ENCODE results near the gene CADM4. TPM values are rescaled to one million over a fixed set of nuclear protein-coding genes. Genes with fewer than 3 reads are reported as not detected.

Gene CADM4
- total RNA-seq, 1 donor from 2014 or later, result 71.6 TPM

DNA sequence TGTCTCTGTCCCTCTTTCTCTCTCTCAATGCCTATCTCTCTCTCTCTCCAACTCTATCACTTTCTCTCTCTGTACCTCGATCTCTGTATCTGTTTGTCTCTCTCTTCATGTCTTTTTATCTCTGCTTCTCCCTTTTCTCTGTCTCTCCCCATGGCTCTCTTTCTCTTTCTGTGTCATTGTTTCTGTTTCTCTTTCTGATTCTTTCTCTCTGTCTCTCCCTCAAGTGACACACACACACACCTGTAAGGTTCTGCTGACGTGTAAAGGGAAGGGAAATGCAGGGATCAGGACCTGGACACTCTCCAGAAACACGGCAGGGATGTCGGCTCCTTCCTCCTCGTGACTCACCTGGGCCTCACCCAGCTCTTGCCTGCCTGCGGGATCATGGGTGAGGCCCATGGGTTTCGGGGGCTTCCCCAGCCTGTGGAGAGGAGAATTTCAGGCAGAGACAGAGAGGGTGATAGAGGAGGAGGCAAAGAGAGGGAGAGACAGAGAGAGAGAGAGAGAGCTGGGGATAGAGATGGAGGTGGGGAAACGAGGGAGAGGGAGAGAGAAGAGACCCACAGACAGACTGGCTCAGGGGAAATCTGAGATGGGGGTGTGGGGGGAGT lies 35.7 kb upstream of the CADM4 start:
- Mint-ChIP-seq H3K4me3 (ENCODE audit: low read depth) (no peak overlapping the region), H3K27me3 (peaks cover 29% of the 10 kb centered on the region), H3K9me3 (ENCODE audit: low read depth) (no peaks in the 10 kb centered on the region), H3K27ac (no peak overlapping the region), H3K4me1 (ENCODE audit: low read depth) (peaks cover 9% of the 10 kb centered on the region), H3K36me3 (ENCODE audit: insufficient read depth) (no peaks in the 10 kb centered on the region)
- no peak for DNase-seq (ENCODE audit: low spot score, unreplicated experiment)
- TF ChIP-seq, protein P1, sequence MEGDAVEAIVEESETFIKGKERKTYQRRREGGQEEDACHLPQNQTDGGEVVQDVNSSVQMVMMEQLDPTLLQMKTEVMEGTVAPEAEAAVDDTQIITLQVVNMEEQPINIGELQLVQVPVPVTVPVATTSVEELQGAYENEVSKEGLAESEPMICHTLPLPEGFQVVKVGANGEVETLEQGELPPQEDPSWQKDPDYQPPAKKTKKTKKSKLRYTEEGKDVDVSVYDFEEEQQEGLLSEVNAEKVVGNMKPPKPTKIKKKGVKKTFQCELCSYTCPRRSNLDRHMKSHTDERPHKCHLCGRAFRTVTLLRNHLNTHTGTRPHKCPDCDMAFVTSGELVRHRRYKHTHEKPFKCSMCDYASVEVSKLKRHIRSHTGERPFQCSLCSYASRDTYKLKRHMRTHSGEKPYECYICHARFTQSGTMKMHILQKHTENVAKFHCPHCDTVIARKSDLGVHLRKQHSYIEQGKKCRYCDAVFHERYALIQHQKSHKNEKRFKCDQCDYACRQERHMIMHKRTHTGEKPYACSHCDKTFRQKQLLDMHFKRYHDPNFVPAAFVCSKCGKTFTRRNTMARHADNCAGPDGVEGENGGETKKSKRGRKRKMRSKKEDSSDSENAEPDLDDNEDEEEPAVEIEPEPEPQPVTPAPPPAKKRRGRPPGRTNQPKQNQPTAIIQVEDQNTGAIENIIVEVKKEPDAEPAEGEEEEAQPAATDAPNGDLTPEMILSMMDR (IDR thresholded peaks at IDR 0.05; ENCODE audit: unreplicated experiment), result no peak

DNA sequence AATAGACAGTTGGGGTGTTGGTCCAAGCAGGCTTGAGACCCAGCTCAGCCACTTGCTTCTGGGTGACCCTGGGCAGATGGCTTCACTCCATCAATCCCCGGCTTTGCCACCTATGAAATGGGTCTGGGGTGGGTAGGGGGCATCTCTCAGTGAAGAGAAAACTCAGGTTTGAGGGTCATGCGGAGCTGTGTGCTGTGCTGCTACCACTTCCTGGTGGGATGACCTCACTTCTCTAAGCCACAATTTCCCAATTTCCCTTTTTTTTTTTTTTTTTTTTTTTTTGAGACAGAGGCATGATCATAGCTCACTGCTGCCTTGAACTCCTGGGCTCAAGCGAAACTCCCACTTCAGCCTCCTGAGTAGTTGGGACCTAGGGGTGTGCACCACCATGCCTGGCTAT lies 34.9 kb upstream of the CADM4 start:
- Mint-ChIP-seq H3K4me1 (ENCODE audit: low read depth) (peaks cover 11% of the 10 kb centered on the region), H3K27me3 (peaks cover 37% of the 10 kb centered on the region), H3K4me3 (ENCODE audit: low read depth) (no peak overlapping the region), H3K27ac (no peak overlapping the region), H3K9me3 (ENCODE audit: low read depth) (no peaks in the 10 kb centered on the region), H3K36me3 (ENCODE audit: insufficient read depth) (no peaks in the 10 kb centered on the region)
- no peak for DNase-seq (ENCODE audit: low spot score, unreplicated experiment)
- TF ChIP-seq, protein P1 (IDR thresholded peaks at IDR 0.05; ENCODE audit: unreplicated experiment), result no peak

DNA sequence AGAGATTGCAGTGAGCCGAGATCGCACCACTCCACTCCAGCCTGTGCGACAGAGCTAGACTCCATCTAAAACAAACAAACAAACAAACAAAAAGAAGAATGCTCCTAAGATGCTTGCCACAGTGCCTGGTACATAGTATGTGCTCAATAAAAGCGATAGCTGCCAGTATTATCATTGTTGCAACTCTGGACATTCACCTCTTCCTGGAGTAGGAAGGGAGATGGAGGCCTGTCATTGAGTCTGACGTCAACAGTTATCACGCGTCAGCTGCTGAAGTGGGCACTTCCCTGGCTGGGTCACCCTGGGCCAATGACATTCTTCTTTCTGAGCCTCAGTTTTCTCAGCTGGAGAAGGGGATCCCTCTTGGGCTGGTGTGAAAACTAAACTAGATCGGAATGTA lies 34.5 kb upstream of the CADM4 start:
- Mint-ChIP-seq H3K36me3 (ENCODE audit: insufficient read depth) (no peaks in the 10 kb centered on the region), H3K27ac (no peak overlapping the region), H3K4me1 (ENCODE audit: low read depth) (peaks cover 11% of the 10 kb centered on the region), H3K27me3 (peaks cover 41% of the 10 kb centered on the region), H3K4me3 (ENCODE audit: low read depth) (no peak overlapping the region), H3K9me3 (ENCODE audit: low read depth) (no peaks in the 10 kb centered on the region)
- TF ChIP-seq, protein P1 (IDR thresholded peaks at IDR 0.05; ENCODE audit: unreplicated experiment), result no peak
- DNase-seq (ENCODE audit: low spot score, unreplicated experiment), result no peak

- H3K27me3 Mint-ChIP-seq, result peaks cover 46% of the 10 kb centered on the region
- H3K4me3 Mint-ChIP-seq (ENCODE audit: low read depth), result no peak overlapping the region
- TF ChIP-seq, protein P1 (IDR thresholded peaks at IDR 0.05; ENCODE audit: unreplicated experiment), result no peak
- H3K4me1 Mint-ChIP-seq (ENCODE audit: low read depth), result peaks cover 11% of the 10 kb centered on the region
- H3K36me3 Mint-ChIP-seq (ENCODE audit: insufficient read depth), result no peaks in the 10 kb centered on the region
- H3K9me3 Mint-ChIP-seq (ENCODE audit: low read depth), result no peaks in the 10 kb centered on the region
- no peak for DNase-seq (ENCODE audit: low spot score, unreplicated experiment)
- no peak overlapping the region for H3K27ac Mint-ChIP-seq
These were observed 34.0 kb upstream of the CADM4 start for GRCh38 chr19:43673637-43674036.

- H3K36me3 Mint-ChIP-seq (ENCODE audit: insufficient read depth), result peaks cover 4% of the 10 kb centered on the region
- DNase-seq (ENCODE audit: low spot score, unreplicated experiment), result no peak
- H3K9me3 Mint-ChIP-seq (ENCODE audit: low read depth), result no peaks in the 10 kb centered on the region
- H3K27ac Mint-ChIP-seq, result no peak overlapping the region
- TF ChIP-seq, protein P1 (IDR thresholded peaks at IDR 0.05; ENCODE audit: unreplicated experiment), result no peak
- peaks cover 55% of the 10 kb centered on the region for H3K27me3 Mint-ChIP-seq
- H3K4me3 Mint-ChIP-seq (ENCODE audit: low read depth), result no peak overlapping the region
- peaks cover 21% of the 10 kb centered on the region for H3K4me1 Mint-ChIP-seq (ENCODE audit: low read depth)
These were observed 32.5 kb upstream of the CADM4 start for GRCh38 chr19:43672061-43672679.

Data from progenitor cell of endocrine pancreas (in vitro differentiated cells).